ENCODE measurements around the gene AFM.

Gene AFM

GRCh38 chr4:73481358-73481757 lies at the start of gene AFM:
Gene AFM (plus strand): TSS chr4:73481745. CDS start chr4:73481776, 31 bp downstream.
- H3K36me3 ChIP-seq (ENCODE audit: control insufficient read depth, insufficient read depth, low read length): no peaks in the 10 kb centered on the region
- H3K9ac ChIP-seq (ENCODE audit: low read length): no peak within 1 kb of the TSS
- no peak within 1 kb of the TSS for H3K4me3 ChIP-seq (ENCODE audit: low read length)
- no peaks in the 10 kb centered on the region for H3K27me3 ChIP-seq (ENCODE audit: control insufficient read depth, insufficient read depth, low read length)
- no peaks in the 10 kb centered on the region for H3K4me1 ChIP-seq (ENCODE audit: control insufficient read depth, insufficient read depth, low read length)
- no peaks in the 10 kb centered on the region for H3K9me3 ChIP-seq (ENCODE audit: control insufficient read depth, low read length)

GRCh38 chr4:73431813-73432168 lies 49.8 kb upstream of the AFM start:
- H3K9me3 ChIP-seq (ENCODE audit: control insufficient read depth, low read length): no peaks in the 10 kb centered on the region
- no peak overlapping the region for H3K9ac ChIP-seq (ENCODE audit: low read length)
- no peaks in the 10 kb centered on the region for H3K36me3 ChIP-seq (ENCODE audit: control insufficient read depth, insufficient read depth, low read length)
- H3K27me3 ChIP-seq (ENCODE audit: control insufficient read depth, insufficient read depth, low read length): no peaks in the 10 kb centered on the region
- no peak overlapping the region for H3K4me3 ChIP-seq (ENCODE audit: low read length)
- peaks cover 11% of the 10 kb centered on the region for H3K4me1 ChIP-seq (ENCODE audit: control insufficient read depth, insufficient read depth, low read length)

GRCh38 chr4:73432169-73433000 lies 49.2 kb upstream of the AFM start:
- Histone ChIP-seq H3K4me1 (ENCODE audit: control insufficient read depth, insufficient read depth, low read length) (peaks cover 11% of the 10 kb centered on the region), H3K4me3 (ENCODE audit: low read length) (no peak overlapping the region), H3K27me3 (ENCODE audit: control insufficient read depth, insufficient read depth, low read length) (no peaks in the 10 kb centered on the region), H3K9me3 (ENCODE audit: control insufficient read depth, low read length) (no peaks in the 10 kb centered on the region), H3K36me3 (ENCODE audit: control insufficient read depth, insufficient read depth, low read length) (no peaks in the 10 kb centered on the region), H3K9ac (ENCODE audit: low read length) (no peak overlapping the region)

- no peaks in the 10 kb centered on the region for H3K27me3 ChIP-seq (ENCODE audit: control insufficient read depth, insufficient read depth, low read length)
- H3K36me3 ChIP-seq (ENCODE audit: control insufficient read depth, insufficient read depth, low read length): no peaks in the 10 kb centered on the region
- no peak overlapping the region for H3K4me3 ChIP-seq (ENCODE audit: low read length)
- peaks cover 11% of the 10 kb centered on the region for H3K4me1 ChIP-seq (ENCODE audit: control insufficient read depth, insufficient read depth, low read length)
- H3K9me3 ChIP-seq (ENCODE audit: control insufficient read depth, low read length): no peaks in the 10 kb centered on the region
- no peak overlapping the region for H3K9ac ChIP-seq (ENCODE audit: low read length)
Measured at GRCh38 chr4:73433140-73433539, 48.4 kb upstream of the AFM start.

GRCh38 chr4:73434311-73434710 lies 47.2 kb upstream of the AFM start:
- Histone ChIP-seq H3K4me3 (ENCODE audit: low read length) (no peak overlapping the region), H3K36me3 (ENCODE audit: control insufficient read depth, insufficient read depth, low read length) (no peaks in the 10 kb centered on the region), H3K9ac (ENCODE audit: low read length) (no peak overlapping the region), H3K9me3 (ENCODE audit: control insufficient read depth, low read length) (no peaks in the 10 kb centered on the region), H3K27me3 (ENCODE audit: control insufficient read depth, insufficient read depth, low read length) (no peaks in the 10 kb centered on the region), H3K4me1 (ENCODE audit: control insufficient read depth, insufficient read depth, low read length) (peaks cover 11% of the 10 kb centered on the region)

- Histone ChIP-seq H3K9me3 (ENCODE audit: control insufficient read depth, low read length) (no peaks in the 10 kb centered on the region), H3K4me1 (ENCODE audit: control insufficient read depth, insufficient read depth, low read length) (peaks cover 11% of the 10 kb centered on the region), H3K27me3 (ENCODE audit: control insufficient read depth, insufficient read depth, low read length) (no peaks in the 10 kb centered on the region), H3K4me3 (ENCODE audit: low read length) (no peak within 1 kb of the TSS), H3K9ac (ENCODE audit: low read length) (no peak within 1 kb of the TSS), H3K36me3 (ENCODE audit: control insufficient read depth, insufficient read depth, low read length) (no peaks in the 10 kb centered on the region)
Measured at GRCh38 chr4:73435984-73436383, 45.6 kb upstream of the AFM start, which contains the start of gene AFP. Gene AFP (plus strand): TSS chr4:73436221. CDS start chr4:73436263, 42 bp downstream.

- H3K9ac ChIP-seq (ENCODE audit: low read length): no peak overlapping the region
- H3K27me3 ChIP-seq (ENCODE audit: control insufficient read depth, insufficient read depth, low read length): no peaks in the 10 kb centered on the region
- no peaks in the 10 kb centered on the region for H3K36me3 ChIP-seq (ENCODE audit: control insufficient read depth, insufficient read depth, low read length)
- no peaks in the 10 kb centered on the region for H3K9me3 ChIP-seq (ENCODE audit: control insufficient read depth, low read length)
- peaks cover 11% of the 10 kb centered on the region for H3K4me1 ChIP-seq (ENCODE audit: control insufficient read depth, insufficient read depth, low read length)
- H3K4me3 ChIP-seq (ENCODE audit: low read length): no peak overlapping the region
Measured at GRCh38 chr4:73436674-73437557, 44.6 kb upstream of the AFM start.

- Histone ChIP-seq H3K9ac (ENCODE audit: low read length) (no peak overlapping the region), H3K4me3 (ENCODE audit: low read length) (no peak overlapping the region), H3K9me3 (ENCODE audit: control insufficient read depth, low read length) (no peaks in the 10 kb centered on the region), H3K4me1 (ENCODE audit: control insufficient read depth, insufficient read depth, low read length) (peaks cover 8% of the 10 kb centered on the region), H3K36me3 (ENCODE audit: control insufficient read depth, insufficient read depth, low read length) (no peaks in the 10 kb centered on the region), H3K27me3 (ENCODE audit: control insufficient read depth, insufficient read depth, low read length) (no peaks in the 10 kb centered on the region)
Measured at GRCh38 chr4:73437558-73437956, 44.0 kb upstream of the AFM start.

GRCh38 chr4:73438048-73438447 lies 43.5 kb upstream of the AFM start:
- no peak overlapping the region for H3K4me3 ChIP-seq (ENCODE audit: low read length)
- no peak overlapping the region for H3K9ac ChIP-seq (ENCODE audit: low read length)
- H3K4me1 ChIP-seq (ENCODE audit: control insufficient read depth, insufficient read depth, low read length): peaks cover 3% of the 10 kb centered on the region
- H3K9me3 ChIP-seq (ENCODE audit: control insufficient read depth, low read length): no peaks in the 10 kb centered on the region
- H3K27me3 ChIP-seq (ENCODE audit: control insufficient read depth, insufficient read depth, low read length): no peaks in the 10 kb centered on the region
- H3K36me3 ChIP-seq (ENCODE audit: control insufficient read depth, insufficient read depth, low read length): no peaks in the 10 kb centered on the region

GRCh38 chr4:73438582-73439215 lies 42.8 kb upstream of the AFM start:
- H3K36me3 ChIP-seq (ENCODE audit: control insufficient read depth, insufficient read depth, low read length): no peaks in the 10 kb centered on the region

GRCh38 chr4:73439445-73439844 lies 42.1 kb upstream of the AFM start:
- no peaks in the 10 kb centered on the region for H3K9me3 ChIP-seq (ENCODE audit: control insufficient read depth, low read length)
- H3K4me3 ChIP-seq (ENCODE audit: low read length): no peak overlapping the region
- no peaks in the 10 kb centered on the region for H3K27me3 ChIP-seq (ENCODE audit: control insufficient read depth, insufficient read depth, low read length)
- no peaks in the 10 kb centered on the region for H3K4me1 ChIP-seq (ENCODE audit: control insufficient read depth, insufficient read depth, low read length)
- H3K36me3 ChIP-seq (ENCODE audit: control insufficient read depth, insufficient read depth, low read length): no peaks in the 10 kb centered on the region
- H3K9ac ChIP-seq (ENCODE audit: low read length): no peak overlapping the region

More at GRCh38 chr4:73438582-73439215, 42.8 kb upstream of the AFM start:
- no peaks in the 10 kb centered on the region for H3K4me1 ChIP-seq (ENCODE audit: control insufficient read depth, insufficient read depth, low read length)
- H3K9me3 ChIP-seq (ENCODE audit: control insufficient read depth, low read length): no peaks in the 10 kb centered on the region
- no peak overlapping the region for H3K4me3 ChIP-seq (ENCODE audit: low read length)
- H3K27me3 ChIP-seq (ENCODE audit: control insufficient read depth, insufficient read depth, low read length): no peaks in the 10 kb centered on the region
- H3K9ac ChIP-seq (ENCODE audit: low read length): no peak overlapping the region

GRCh38 chr4:73439991-73440390 lies 41.6 kb upstream of the AFM start:
- no peaks in the 10 kb centered on the region for H3K4me1 ChIP-seq (ENCODE audit: control insufficient read depth, insufficient read depth, low read length)
- no peak overlapping the region for H3K4me3 ChIP-seq (ENCODE audit: low read length)
- no peaks in the 10 kb centered on the region for H3K27me3 ChIP-seq (ENCODE audit: control insufficient read depth, insufficient read depth, low read length)

More at GRCh38 chr4:73439991-73440390, 41.6 kb upstream of the AFM start:
- Histone ChIP-seq H3K9ac (ENCODE audit: low read length) (no peak overlapping the region), H3K9me3 (ENCODE audit: control insufficient read depth, low read length) (no peaks in the 10 kb centered on the region), H3K36me3 (ENCODE audit: control insufficient read depth, insufficient read depth, low read length) (no peaks in the 10 kb centered on the region)

All from mucosa of stomach (tissue), 1 donor.